ENCODE data around the gene MMP17.

The MMP17 gene

GRCh38 chr12:131872154-131873051 is 44.2 kb downstream of the MMP17 start:
- no peaks in the 10 kb centered on the region for H3K36me3 ChIP-seq (ENCODE audit: control insufficient read depth in 2 of 2, insufficient read depth in 1 of 2, low read length in 2 of 2)
- no peak overlapping the region for H3K4me3 ChIP-seq (ENCODE audit: low read depth, low read length)
- TF ChIP-seq ZFP41 (tag by site-specific recombination; IDR thresholded peaks at IDR 0.05; ENCODE audit: borderline replicate concordance) (no peak), GLIS1 (tag by site-specific recombination; IDR thresholded peaks at IDR 0.05) (0 out of 2 replicates have a peak, but pooled peaks have one; percentile 13), ZNF529 (tag by site-specific recombination; IDR thresholded peaks at IDR 0.05; ENCODE audit: insufficient replicate concordance) (no peak), ZNF280C (tag by site-specific recombination; IDR thresholded peaks at IDR 0.05) (no peak), HOXD13 (CRISPR knock-in tag; IDR thresholded peaks at IDR 0.05; ENCODE audit: borderline replicate concordance) (no peak), PBX3 (CRISPR knock-in tag; IDR thresholded peaks at IDR 0.05) (no peak), OSR2 (tag by site-specific recombination; IDR thresholded peaks at IDR 0.05) (peak; percentile 49; the same call in 1 of the 2 replicates), ZNF175 (tag by site-specific recombination; IDR thresholded peaks at IDR 0.05) (no peak), ZNF623 (tag by site-specific recombination; IDR thresholded peaks at IDR 0.05) (peak; percentile 53), ZNF600 (tag by site-specific recombination; IDR thresholded peaks at IDR 0.05) (no peak), ZNF580 (tag by site-specific recombination; IDR thresholded peaks at IDR 0.05) (no peak), ZNF707 (tag by site-specific recombination; IDR thresholded peaks at IDR 0.05) (no peak), ZIC2 (tag by site-specific recombination; IDR thresholded peaks at IDR 0.05) (peak; percentile 82), ZNF221 (tag by site-specific recombination; IDR thresholded peaks at IDR 0.05; ENCODE audit: borderline replicate concordance) (no peak), ZBTB48 (tag by site-specific recombination; IDR thresholded peaks at IDR 0.05) (no peak), ZNF248 (tag by site-specific recombination; IDR thresholded peaks at IDR 0.05) (no peak), SCRT1 (tag by site-specific recombination; IDR thresholded peaks at IDR 0.05; ENCODE audit: borderline replicate concordance) (no peak), ZNF155 (tag by site-specific recombination; IDR thresholded peaks at IDR 0.05) (no peak), ZNF426 (tag by site-specific recombination; IDR thresholded peaks at IDR 0.05) (no peak), ZNF658 (tag by site-specific recombination; IDR thresholded peaks at IDR 0.05) (no peak), ZNF518A (tag by site-specific recombination; conservative IDR thresholded peaks at IDR 0.05; ENCODE audit: low read depth) (no peak)
- no peaks in the 10 kb centered on the region for H3K4me1 ChIP-seq (ENCODE audit: control insufficient read depth, insufficient read depth, low read length)
- H3K9me3 ChIP-seq (ENCODE audit: control insufficient read depth, insufficient read depth, low read depth, low read length): no peaks in the 10 kb centered on the region
- ChIA-PET CTCF (interaction anchor here (0.6 kb wide), 1 partner anchor 41 kb away, joined by 3 read pairs; no protein-coding TSS in a partner anchor), POLR2A (interaction anchor here (0.7 kb wide), 1 partner anchor 10 kb away, joined by 3 read pairs; no protein-coding TSS in a partner anchor)
- no peak overlapping the region for H3K27ac ChIP-seq (ENCODE audit: extremely low read depth, low read depth, low read length)
